Fibroblast of mammary gland (primary cell): Measurements from ENCODE around the gene C2CD4A.

ENCODE experiments used
- DNase-seq: peaks from one replicate; pipeline ENCODE4 v3.0.0-alpha.2; 2010; ENCODE audit warnings: low read depth
- H3K4me3 ChIP-seq: 2 replicates; pipeline ENCODE4 v1.5.1; 2011; ENCODE audit warnings: low read depth, mild to moderate bottlenecking, low read length, moderate library complexity; ENCODE audit not compliant: control insufficient read depth
- TF ChIP-seq, protein P1 (sequence below): conservative IDR thresholded peaks from 2 replicates; pipeline ENCODE4 v1.5.1; 2011; ENCODE audit warnings: low read depth, low read length, inconsistent platforms; ENCODE audit not compliant: control insufficient read depth, insufficient read depth

C2CD4A gene

DNA sequence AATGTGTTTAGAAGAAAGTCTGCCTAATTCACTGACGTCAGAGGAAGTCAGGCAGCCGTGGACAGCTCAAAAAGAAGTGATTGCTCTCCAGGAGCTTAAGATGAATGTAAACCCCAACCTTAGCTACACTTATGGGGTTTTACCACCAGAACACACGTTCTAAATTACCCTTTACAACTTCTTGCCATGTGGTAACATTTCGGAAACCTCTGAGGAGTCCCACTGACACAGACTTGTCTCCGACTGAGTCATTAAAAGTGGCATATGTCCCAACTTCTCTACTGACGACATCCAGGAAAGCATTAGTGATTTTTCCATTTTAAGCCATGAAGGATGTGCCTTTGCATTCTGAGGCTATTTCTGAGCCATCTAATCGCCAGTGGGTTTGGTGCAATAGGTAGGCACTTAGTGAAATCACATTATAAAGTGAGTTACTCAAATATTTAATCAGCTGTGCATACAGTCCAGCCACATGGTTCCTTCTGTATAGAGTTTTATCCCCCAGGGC lies 32.4 kb downstream of the C2CD4A start:
- peak; percentile 90 for DNase-seq
- TF ChIP-seq, protein P1, sequence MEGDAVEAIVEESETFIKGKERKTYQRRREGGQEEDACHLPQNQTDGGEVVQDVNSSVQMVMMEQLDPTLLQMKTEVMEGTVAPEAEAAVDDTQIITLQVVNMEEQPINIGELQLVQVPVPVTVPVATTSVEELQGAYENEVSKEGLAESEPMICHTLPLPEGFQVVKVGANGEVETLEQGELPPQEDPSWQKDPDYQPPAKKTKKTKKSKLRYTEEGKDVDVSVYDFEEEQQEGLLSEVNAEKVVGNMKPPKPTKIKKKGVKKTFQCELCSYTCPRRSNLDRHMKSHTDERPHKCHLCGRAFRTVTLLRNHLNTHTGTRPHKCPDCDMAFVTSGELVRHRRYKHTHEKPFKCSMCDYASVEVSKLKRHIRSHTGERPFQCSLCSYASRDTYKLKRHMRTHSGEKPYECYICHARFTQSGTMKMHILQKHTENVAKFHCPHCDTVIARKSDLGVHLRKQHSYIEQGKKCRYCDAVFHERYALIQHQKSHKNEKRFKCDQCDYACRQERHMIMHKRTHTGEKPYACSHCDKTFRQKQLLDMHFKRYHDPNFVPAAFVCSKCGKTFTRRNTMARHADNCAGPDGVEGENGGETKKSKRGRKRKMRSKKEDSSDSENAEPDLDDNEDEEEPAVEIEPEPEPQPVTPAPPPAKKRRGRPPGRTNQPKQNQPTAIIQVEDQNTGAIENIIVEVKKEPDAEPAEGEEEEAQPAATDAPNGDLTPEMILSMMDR, result no peak
- H3K4me3 ChIP-seq, result no peak overlapping the region

DNA sequence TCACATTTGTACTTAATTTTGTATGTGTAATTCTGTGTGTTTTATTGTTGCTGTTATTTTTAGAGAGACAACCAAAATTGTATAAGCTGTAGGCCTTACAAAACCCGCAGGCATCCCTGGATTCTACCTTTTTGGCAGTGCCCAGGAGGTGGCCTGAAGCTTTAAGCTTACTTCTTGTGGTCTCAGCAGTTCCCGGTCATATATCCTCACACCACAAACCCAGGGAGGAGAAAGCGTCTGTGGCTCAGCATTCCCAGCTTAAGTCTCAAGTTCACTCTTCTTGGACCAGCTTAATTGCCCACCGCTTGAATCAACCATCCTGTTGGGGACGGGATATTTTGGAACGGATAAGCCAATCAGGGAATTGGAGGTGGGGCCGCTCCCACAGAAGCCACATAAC lies 36.7 kb downstream of the C2CD4A start:
- no peak for DNase-seq
- H3K4me3 ChIP-seq, result no peak overlapping the region
- TF ChIP-seq, protein P1, result no peak

DNA sequence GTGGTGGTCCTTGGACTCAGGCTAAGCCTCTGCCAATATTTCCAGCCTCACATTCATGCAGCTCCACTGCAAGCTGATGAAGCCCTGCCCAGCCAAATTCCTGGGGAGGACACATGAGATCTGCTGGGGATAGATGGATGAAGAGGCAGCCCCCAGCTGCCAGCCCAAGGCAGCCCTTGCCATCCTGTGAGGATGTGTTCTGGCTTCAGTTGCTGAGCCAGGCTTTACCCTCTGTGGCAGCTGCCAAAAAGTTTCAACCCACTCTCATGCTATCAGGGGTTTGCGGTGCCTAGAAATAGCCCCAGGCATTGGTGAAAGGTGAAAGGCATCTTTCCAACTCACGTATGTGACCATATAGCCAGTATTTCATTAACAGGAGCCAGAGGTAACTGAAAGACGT lies 37.6 kb downstream of the C2CD4A start:
- TF ChIP-seq, protein P1, result no peak
- DNase-seq, result no peak
- H3K4me3 ChIP-seq, result no peak overlapping the region

DNA sequence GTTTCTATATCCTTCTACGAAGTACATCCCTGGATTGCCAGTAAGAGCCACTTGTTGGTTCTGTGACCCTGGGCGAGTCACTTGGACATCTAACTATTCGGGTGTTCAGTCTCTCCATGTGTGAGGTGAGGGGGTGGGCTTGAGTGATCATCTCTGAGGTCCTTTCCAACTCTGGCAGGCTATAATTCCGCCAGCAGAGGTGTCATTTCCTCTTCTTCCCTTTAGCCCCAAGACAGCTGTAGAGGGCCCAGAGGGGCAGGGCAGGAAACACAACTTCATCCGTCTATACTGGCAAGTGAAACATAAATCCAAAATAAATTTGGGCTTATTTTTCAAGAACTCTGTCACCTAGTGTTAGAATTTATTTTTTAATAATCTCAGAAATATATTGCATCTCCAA lies 38.1 kb downstream of the C2CD4A start:
- no peak overlapping the region for H3K4me3 ChIP-seq
- TF ChIP-seq, protein P1, result no peak
- no peak for DNase-seq

DNA sequence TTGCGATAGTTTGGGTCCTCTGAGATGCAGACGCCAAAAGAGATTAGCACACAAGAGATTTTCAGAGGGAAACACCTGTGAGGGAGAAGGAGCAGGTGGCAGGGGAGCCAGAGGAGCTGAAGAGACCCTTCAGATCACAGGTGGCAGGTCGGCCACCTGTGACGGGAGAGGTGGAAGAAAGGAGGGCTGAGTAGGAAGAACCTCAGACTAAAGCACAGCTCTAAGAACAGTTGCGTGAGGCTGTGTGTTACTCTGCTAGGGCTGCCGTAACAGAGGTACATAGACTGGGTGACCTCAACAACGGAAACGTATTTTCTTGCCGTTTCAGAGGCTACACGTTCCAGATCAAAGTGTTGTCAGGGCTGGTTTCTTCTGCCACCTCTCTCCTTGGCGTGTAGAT lies 38.5 kb downstream of the C2CD4A start:
- TF ChIP-seq, protein P1, result no peak
- no peak overlapping the region for H3K4me3 ChIP-seq
- DNase-seq, result no peak

DNA sequence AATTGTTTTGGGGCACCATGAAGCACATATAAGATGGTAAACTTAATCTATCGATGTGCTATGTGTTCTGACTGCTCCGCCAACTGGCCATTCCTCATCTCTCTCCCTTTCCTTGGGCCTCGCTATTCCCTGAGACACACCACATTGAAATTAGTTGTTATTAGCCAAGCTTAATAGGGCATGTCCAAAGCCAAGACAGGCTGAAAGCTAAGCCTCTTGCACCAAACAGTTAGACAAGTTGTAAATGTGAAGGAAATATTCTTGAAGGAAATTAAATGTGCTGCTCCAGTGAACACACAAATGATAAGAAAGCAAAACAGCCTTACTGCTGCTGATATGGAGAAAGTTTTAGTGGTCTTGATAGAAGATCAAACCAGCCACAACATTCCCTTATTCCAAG lies 39.3 kb downstream of the C2CD4A start:
- no peak overlapping the region for H3K4me3 ChIP-seq
- TF ChIP-seq, protein P1, result no peak
- DNase-seq, result no peak

DNA sequence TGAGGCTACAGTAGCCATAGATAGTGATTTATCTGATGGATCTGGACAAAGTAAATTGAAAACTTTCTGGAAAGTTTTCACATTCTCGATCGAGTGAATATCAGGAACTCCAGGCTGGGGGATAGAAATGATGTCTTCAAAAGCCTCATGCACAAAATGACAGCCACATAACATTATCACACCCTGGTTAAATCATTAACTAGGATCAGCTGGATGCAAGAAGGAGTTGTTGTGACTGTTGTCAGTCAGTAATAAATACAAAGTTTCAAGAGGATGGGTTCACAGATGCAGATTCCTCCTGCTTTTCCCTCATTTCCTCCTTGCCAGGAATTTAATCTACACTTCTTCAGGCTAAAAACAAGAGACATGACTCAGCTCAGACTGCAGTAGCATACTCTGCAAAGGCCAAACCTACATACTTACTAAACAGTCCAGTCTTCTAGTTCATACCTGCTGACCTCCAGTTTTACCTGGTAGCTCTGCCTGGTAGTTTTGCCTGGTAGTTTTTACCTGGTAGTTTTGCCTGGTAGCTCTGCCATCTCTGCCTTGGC lies 40.9 kb downstream of the C2CD4A start:
- TF ChIP-seq, protein P1, result no peak
- DNase-seq, result no peak
- H3K4me3 ChIP-seq, result no peak overlapping the region
